RWPE1 (cell line): Measurements from ENCODE around the gene STON2.
A peak's percentile ranks its signal among the peaks of the same experiment; 100 is the strongest.

Source experiments
- CTCF ChIA-PET: fragments of 350-600 bp; sonication (Branson Sonifier 250); formaldehyde crosslinking; extraction: SDS; loops from one replicate; lab custom pipeline; 2021; lab: Yijun Ruan, JAX
- POLR2A ChIA-PET: fragments of 400-600 bp; formaldehyde crosslinking; extraction: SDS; loops from one replicate; lab custom pipeline; 2020; ENCODE audit warnings: antibody characterized with exemption; ENCODE audit not compliant: low non-redundant PET; lab: Yijun Ruan, JAX
- DNase-seq: peaks from one replicate; pipeline ENCODE4 v3.0.0; 2012; ENCODE audit warnings: low spot score
- H3K27ac ChIP-seq: fragments of 450-650 bp; 2 replicates; pipeline ENCODE4 v1.5.1; 2017
- CTCF ChIP-seq: fragments of 450-650 bp; conservative IDR thresholded peaks from 2 replicates; pipeline ENCODE4 v1.5.1; 2017; ENCODE audit warnings: low read depth, mild to moderate bottlenecking

STON2 gene

GRCh38 chr14:81324011-81324410 is 76.1 kb downstream of the STON2 start:
- DNase-seq, result peak; percentile 86
- peak overlapping the region; percentile 88 for H3K27ac ChIP-seq
- ChIA-PET CTCF (no interaction called here), POLR2A (interaction anchor here (0.7 to 0.9 kb wide), 2 partner anchors 21 to 141 kb away, joined by 3 read pairs; no protein-coding TSS in a partner anchor)
- TF ChIP-seq CTCF, result no peak

- CTCF ChIA-PET, result no interaction called here
Measured at GRCh38 chr14:81323093-81323492, 77.0 kb downstream of the STON2 start.

GRCh38 chr14:81319946-81320345 is 80.2 kb downstream of the STON2 start:
- POLR2A ChIA-PET, result no interaction called here
- no peak for DNase-seq
- CTCF ChIA-PET, result no interaction called here
- no peak for TF ChIP-seq CTCF
- H3K27ac ChIP-seq, result peak overlapping the region; percentile 39; the same call in 1 of the 2 replicates

More at GRCh38 chr14:81323093-81323492, 77.0 kb downstream of the STON2 start:
- no peak for DNase-seq
- POLR2A ChIA-PET, result interaction anchor here (0.9 kb wide), 1 partner anchor 142 kb away, joined by 3 read pairs; no protein-coding TSS in a partner anchor
- no peak overlapping the region for H3K27ac ChIP-seq
- TF ChIP-seq CTCF, result no peak

GRCh38 chr14:81319314-81319713 is 80.8 kb downstream of the STON2 start:
- TF ChIP-seq CTCF, result no peak
- H3K27ac ChIP-seq, result no peak overlapping the region
- no peak for DNase-seq
- CTCF ChIA-PET, result no interaction called here
- POLR2A ChIA-PET, result no interaction called here

- CTCF ChIA-PET, result interaction anchor here (0.5 to 0.6 kb wide), 2 partner anchors 18 to 120 kb away, joined by 3 to 6 read pairs; no protein-coding TSS in a partner anchor
Measured at GRCh38 chr14:81315341-81315740, 84.8 kb downstream of the STON2 start.

GRCh38 chr14:81314443-81315175 is 85.5 kb downstream of the STON2 start:
- H3K27ac ChIP-seq, result peak overlapping the region; percentile 80
- ChIA-PET CTCF (interaction anchor here (0.6 to 0.7 kb wide), 3 partner anchors 17 to 1140 kb away, joined by 3 read pairs; no protein-coding TSS in a partner anchor), POLR2A (no interaction called here)
- no peak for DNase-seq
- no peak for TF ChIP-seq CTCF

More at GRCh38 chr14:81315341-81315740, 84.8 kb downstream of the STON2 start:
- POLR2A ChIA-PET, result no interaction called here
- DNase-seq, result no peak
- no peak overlapping the region for H3K27ac ChIP-seq
- TF ChIP-seq CTCF, result no peak
